Dendritic cell treated with granulocyte-macrophage colony-stimulating factor and Interleukin-4, amounts not matched to agents 40 ng/mL and 50 ng/mL, for 4 days (primary cell): ENCODE measurements around the gene EYA3.
"Not testable (repeated sequence)": the region's sequence is repeated elsewhere in the genome, so short reads cannot be mapped to it uniquely, and the experiment has no call there.

Source experiments
- H3K27ac Mint-ChIP-seq: one replicate; pipeline ENCODE4 v1.8.0; 2022; ENCODE audit warnings: mild to moderate bottlenecking, mixed read lengths
- H3K27me3 Mint-ChIP-seq: one replicate; pipeline ENCODE4 v1.8.0; 2022; ENCODE audit warnings: mild to moderate bottlenecking, mixed read lengths
- H3K36me3 Mint-ChIP-seq: one replicate; pipeline ENCODE4 v1.8.0; 2022; ENCODE audit warnings: low read depth, mixed read lengths
- H3K4me1 Mint-ChIP-seq: one replicate; pipeline ENCODE4 v1.8.0; 2022; ENCODE audit warnings: low read depth, mixed read lengths
- H3K4me3 Mint-ChIP-seq: one replicate; pipeline ENCODE4 v1.8.0; 2022; ENCODE audit warnings: mild to moderate bottlenecking, moderate library complexity, mixed read lengths
- H3K9me3 Mint-ChIP-seq: one replicate; pipeline ENCODE4 v1.8.0; 2022; ENCODE audit warnings: mixed read lengths
- intact Hi-C: fragments of 100-400 bp; cut with micrococcal nuclease; formaldehyde crosslinking; loops from one replicate; pipeline ENCODE4 v1.15.0; 2022

Gene EYA3

DNA sequence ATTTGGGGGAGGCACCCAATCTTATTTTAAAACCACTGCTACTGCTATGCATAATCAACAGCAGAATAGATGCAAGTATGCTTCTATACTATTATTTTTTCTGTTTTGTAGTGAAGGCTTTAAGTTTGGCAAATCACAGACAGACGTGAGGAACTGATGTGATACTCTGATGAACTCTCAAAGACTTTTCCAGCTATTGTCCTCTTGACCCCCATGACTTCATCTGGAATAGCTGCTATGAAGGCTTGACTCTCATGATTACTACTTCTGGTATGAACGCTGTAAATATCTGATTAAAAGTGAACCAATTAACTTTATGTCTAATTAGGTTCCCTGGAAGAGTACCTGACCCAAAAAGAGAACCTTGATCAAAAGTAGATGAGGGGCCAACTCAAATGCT lies 49.1 kb downstream of the EYA3 start:
- intact Hi-C loops: no loop called here
- Mint-ChIP-seq H3K4me1 (peaks cover 20% of the 10 kb centered on the region), H3K4me3 (no peak overlapping the region), H3K27ac (no peak overlapping the region), H3K36me3 (peaks cover 75% of the 10 kb centered on the region), H3K27me3 (no peaks in the 10 kb centered on the region), H3K9me3 (no peaks in the 10 kb centered on the region)

DNA sequence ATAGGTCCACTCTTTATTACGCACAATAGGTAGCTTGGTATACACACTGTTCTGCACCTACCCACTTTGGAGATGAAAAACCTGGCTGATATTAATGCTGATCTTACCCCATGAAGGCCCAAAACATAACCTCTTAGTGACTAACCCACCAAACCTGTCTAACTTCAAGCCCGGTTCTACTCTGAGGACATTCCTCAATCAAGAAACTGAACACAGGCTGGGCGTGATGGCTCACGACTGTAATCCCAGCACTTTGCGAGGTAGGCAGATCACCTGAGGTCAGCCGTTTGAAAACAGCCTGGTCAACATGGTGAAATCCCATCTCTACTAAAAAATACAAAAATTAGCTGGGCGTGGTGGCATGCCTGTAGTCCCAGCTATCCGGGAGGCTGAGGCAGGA lies 50.5 kb downstream of the EYA3 start:
- Mint-ChIP-seq H3K27ac (no peak overlapping the region), H3K9me3 (no peaks in the 10 kb centered on the region), H3K36me3 (peaks cover 73% of the 10 kb centered on the region), H3K4me1 (peaks cover 20% of the 10 kb centered on the region), H3K27me3 (no peaks in the 10 kb centered on the region), H3K4me3 (no peak overlapping the region)
- intact Hi-C loops: no loop called here

DNA sequence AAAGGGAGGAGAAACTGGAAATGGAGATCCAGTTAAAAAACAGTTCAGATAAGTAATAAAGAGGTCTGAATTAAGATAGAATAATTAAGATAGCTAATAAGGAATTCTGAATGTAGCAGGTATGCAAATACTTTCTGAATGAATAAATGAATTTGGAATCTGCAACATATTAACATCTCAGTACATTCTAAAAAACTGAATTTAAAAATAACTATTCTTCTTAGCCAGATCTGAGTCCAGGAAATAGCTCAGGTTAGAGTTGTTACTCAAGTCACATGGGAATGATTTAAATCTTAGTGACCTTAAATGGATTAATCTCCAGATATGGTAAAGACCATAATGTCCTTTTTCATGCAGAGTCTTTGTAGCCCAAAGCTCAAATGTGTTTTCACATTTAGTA lies 51.2 kb downstream of the EYA3 start:
- no peaks in the 10 kb centered on the region for H3K9me3 Mint-ChIP-seq
- peaks cover 20% of the 10 kb centered on the region for H3K4me1 Mint-ChIP-seq
- no peaks in the 10 kb centered on the region for H3K27me3 Mint-ChIP-seq
- H3K27ac Mint-ChIP-seq: peak overlapping the region; percentile 64
- intact Hi-C loops: no loop called here
- no peak overlapping the region for H3K4me3 Mint-ChIP-seq
- H3K36me3 Mint-ChIP-seq: peaks cover 65% of the 10 kb centered on the region

DNA sequence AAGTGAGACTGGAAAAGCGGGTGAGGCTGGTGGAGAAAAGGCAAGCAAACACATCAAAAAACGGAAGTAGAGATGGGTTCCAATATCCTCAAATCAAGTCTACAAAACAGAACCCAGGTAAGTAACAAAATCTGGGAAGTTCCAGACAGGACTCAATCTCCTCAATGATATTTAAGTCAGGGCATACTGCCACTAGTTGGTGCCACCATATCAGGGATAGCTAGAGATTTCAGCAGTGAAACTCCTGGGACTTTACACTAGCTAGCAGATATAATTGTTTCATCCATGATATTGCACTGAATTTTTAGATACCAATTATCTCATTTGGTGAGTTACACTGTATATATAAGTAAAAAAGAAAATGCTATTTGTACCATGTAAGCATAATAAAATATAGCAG lies 52.0 kb downstream of the EYA3 start:
- no peak overlapping the region for H3K4me3 Mint-ChIP-seq
- intact Hi-C loops: no loop called here

DNA sequence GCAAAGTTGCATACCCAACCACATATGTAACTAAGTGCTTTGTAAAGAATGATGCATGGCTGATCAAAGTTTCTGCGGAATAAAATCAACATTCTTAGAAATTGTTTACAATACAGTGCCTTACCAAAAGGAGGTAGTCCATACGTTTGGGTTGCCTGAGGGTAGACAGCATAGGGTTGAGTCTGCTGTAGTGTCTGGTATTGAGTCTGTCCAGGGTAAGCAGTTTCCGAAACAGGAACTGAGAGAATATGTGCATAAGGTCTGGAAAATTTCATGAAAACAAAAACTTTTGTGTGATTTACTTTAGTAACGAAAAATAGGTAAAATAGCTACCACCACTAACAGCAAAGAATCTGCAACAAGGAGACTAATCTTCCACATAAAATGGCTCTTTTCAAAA lies 53.0 kb downstream of the EYA3 start:
- Mint-ChIP-seq H3K27me3 (no peaks in the 10 kb centered on the region), H3K36me3 (peaks cover 57% of the 10 kb centered on the region)

More for the DNA sequence above, 52.0 kb downstream of the EYA3 start:
- Mint-ChIP-seq H3K36me3 (peaks cover 64% of the 10 kb centered on the region), H3K9me3 (no peaks in the 10 kb centered on the region), H3K27ac (peak overlapping the region; percentile 64), H3K27me3 (no peaks in the 10 kb centered on the region), H3K4me1 (peaks cover 20% of the 10 kb centered on the region)

DNA sequence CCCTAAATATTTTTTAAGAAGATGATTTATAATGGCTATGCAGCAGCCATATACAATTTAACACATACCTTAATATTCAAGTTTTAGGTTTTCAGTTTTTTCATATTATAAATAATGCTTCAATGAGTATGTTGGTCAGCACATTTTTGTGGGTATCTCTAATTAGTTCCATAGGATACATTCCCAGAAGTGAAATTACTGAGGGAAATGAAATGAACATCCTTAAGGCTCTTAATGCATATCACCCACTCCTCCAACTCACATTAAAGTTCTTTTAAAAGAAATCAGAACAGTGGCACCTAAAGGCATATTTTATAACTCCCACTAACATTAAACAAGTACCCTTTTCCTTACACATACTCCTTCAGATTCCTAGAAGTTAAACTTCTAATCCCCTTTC lies 56.1 kb downstream of the EYA3 start:
- peaks cover 39% of the 10 kb centered on the region for H3K36me3 Mint-ChIP-seq
- intact Hi-C loops: no loop called here
- H3K4me3 Mint-ChIP-seq: no peak overlapping the region
- H3K9me3 Mint-ChIP-seq: no peaks in the 10 kb centered on the region
- no peaks in the 10 kb centered on the region for H3K27me3 Mint-ChIP-seq
- H3K27ac Mint-ChIP-seq: no peak overlapping the region
- H3K4me1 Mint-ChIP-seq: peaks cover 20% of the 10 kb centered on the region

More for the DNA sequence above, 53.0 kb downstream of the EYA3 start:
- peaks cover 20% of the 10 kb centered on the region for H3K4me1 Mint-ChIP-seq
- no peak overlapping the region for H3K4me3 Mint-ChIP-seq
- no peak overlapping the region for H3K27ac Mint-ChIP-seq
- no peaks in the 10 kb centered on the region for H3K9me3 Mint-ChIP-seq
- intact Hi-C loops: no loop called here

DNA sequence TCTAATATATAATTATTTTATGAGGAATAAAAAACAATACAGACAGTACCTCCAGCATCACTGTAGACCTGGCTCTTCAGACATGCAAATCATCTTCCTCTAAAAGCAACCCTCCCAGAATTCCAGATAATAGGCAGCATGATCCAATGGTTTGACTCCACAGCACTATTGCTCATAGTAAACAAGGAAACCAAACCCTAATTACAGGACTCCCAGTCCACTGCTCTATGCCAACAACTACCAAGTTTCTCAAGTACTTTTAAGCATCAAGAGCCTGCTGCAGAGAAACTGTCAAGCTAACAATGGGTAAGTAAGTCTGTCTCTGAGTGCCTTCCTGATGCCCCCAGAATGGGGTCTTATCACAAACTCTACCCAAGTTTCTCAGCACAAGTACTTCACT lies 57.2 kb downstream of the EYA3 start:
- intact Hi-C loops: no loop called here
- H3K4me1 Mint-ChIP-seq: peaks cover 14% of the 10 kb centered on the region

DNA sequence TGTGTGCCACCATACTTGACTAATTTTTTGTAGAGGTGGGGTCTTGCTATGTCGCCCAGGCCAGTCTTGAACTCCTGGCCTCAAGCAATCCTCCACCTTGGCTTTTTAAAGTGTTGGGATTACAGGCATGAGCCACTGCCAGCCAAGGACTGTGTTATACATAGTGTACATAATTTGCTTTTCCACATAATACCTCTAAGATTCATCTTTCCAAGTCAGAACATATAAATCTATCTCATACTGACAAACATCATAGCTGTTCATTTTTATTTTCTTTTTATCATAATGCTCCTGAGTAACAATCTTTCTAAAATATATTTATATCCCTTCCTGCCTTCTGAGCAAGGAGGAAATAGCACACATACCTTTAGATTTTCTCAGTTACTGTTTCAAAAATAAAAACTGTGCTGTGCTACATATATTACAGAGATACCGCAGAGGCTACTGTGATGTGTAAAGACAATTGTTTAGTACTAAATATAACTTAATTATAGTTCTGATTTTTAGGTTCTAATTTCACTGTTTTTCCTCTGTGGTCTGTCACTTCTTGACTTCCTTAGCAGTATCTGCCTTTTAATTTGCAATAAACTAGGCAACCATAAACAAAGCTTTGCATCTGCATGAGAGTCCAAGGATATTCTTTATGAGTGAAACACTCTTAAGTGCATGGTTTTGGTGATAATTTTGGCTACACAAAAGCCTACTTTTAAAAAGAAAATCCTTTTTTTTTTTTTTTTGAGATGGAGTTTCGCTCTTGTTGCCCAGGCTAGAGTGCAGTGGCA lies 59.3 kb downstream of the EYA3 start:
- H3K4me3 Mint-ChIP-seq: no peak overlapping the region
- H3K27me3 Mint-ChIP-seq: no peaks in the 10 kb centered on the region
- H3K27ac Mint-ChIP-seq: no peak overlapping the region
- H3K36me3 Mint-ChIP-seq: peaks cover 58% of the 10 kb centered on the region
- H3K9me3 Mint-ChIP-seq: no peaks in the 10 kb centered on the region
- H3K4me1 Mint-ChIP-seq: no peaks in the 10 kb centered on the region
- intact Hi-C loops: no loop called here

More for the DNA sequence above, 57.2 kb downstream of the EYA3 start:
- Mint-ChIP-seq H3K36me3 (peaks cover 43% of the 10 kb centered on the region), H3K9me3 (no peaks in the 10 kb centered on the region), H3K27me3 (no peaks in the 10 kb centered on the region), H3K4me3 (no peak overlapping the region), H3K27ac (no peak overlapping the region)

DNA sequence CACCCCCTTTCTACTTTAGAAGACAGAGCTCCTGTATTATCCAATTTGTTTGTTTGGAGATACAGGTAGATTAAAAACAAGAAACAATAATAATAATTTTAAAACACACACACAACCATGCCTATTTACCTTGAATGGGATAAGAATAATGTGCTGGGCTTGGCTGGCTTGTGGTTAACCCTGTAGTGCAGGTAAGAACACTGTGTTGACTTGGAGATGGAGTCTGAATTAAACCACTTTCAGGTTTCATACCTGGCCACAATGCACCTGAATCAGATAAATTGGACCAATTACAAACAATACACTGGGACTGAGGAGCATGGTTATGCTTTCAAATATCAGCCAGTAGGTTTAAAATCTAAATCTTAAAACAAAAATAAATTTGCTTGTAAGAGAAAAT lies 60.8 kb downstream of the EYA3 start:
- Mint-ChIP-seq H3K27ac (no peak overlapping the region), H3K36me3 (peaks cover 65% of the 10 kb centered on the region), H3K4me1 (no peaks in the 10 kb centered on the region), H3K4me3 (no peak overlapping the region), H3K27me3 (no peaks in the 10 kb centered on the region), H3K9me3 (no peaks in the 10 kb centered on the region)
- intact Hi-C loops: no loop called here

DNA sequence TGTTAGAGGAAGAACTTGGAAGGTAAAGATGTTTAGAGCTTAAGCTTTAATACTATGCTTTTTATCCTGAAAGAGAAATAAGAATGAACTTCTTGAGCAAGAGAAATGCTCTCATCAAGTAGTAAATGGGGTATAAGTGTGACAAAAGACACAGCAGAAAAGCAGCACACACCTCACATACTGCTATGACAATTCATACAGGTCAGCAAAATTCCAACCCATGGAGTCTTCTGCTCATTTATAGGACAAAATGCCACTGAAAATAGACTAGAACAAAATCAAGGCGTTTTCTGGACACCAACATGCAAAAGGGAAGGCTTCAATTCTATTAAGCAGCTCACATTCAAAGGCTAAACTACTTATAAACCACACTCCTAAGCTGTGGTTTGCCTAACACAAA lies 61.2 kb downstream of the EYA3 start:
- Mint-ChIP-seq H3K4me1 (no peaks in the 10 kb centered on the region), H3K27me3 (no peaks in the 10 kb centered on the region), H3K4me3 (no peak overlapping the region), H3K27ac (no peak overlapping the region), H3K9me3 (no peaks in the 10 kb centered on the region), H3K36me3 (peaks cover 69% of the 10 kb centered on the region)
- intact Hi-C loops: no loop called here

DNA sequence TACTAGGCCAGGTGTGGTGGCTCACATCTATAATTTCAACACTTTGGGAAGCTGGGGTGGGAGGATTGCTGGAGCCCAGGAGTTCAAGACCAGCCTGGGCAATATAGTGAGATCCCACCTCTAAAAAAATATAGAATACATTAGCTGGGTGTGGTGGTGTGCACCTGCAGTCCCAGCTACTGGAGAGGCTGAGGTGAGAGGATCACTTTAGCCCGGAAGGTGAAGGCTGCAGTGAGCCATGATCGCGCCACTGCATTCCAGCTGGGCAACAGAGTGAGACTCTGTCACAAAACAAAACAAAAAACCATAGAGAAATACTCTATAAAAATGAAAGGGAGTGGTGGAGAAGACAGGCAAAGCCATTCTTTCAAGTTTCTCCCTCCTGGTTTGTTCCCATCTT lies 62.1 kb downstream of the EYA3 start:
- Mint-ChIP-seq H3K9me3 (no peaks in the 10 kb centered on the region), H3K27me3 (no peaks in the 10 kb centered on the region), H3K36me3 (peaks cover 68% of the 10 kb centered on the region), H3K4me1 (no peaks in the 10 kb centered on the region), H3K4me3 (no peak overlapping the region), H3K27ac (no peak overlapping the region)
- intact Hi-C loops: no loop called here

DNA sequence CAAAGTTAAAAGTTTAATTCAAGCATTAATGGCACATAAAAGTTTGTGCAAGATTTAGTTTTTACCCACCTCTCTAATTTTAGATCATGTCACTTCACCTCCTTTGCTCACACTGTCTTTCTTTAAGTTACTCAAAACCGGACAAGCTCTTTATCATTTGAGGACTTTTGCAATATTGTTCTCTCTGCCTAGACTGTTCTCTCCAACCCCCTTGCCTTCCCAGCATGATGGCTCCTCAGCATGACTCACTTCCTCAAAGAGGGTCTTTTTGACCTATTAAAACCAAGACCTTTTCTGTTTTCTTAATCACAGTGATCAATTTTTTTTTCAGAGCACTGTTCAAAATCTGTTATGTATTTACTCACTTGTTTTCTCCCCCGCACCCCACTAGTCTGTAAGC lies 67.3 kb downstream of the EYA3 start:
- H3K4me1 Mint-ChIP-seq: no peaks in the 10 kb centered on the region
- intact Hi-C loops: no loop called here
- H3K4me3 Mint-ChIP-seq: no peak overlapping the region
- H3K27ac Mint-ChIP-seq: no peak overlapping the region
- peaks cover 7% of the 10 kb centered on the region for H3K9me3 Mint-ChIP-seq
- peaks cover 84% of the 10 kb centered on the region for H3K36me3 Mint-ChIP-seq
- no peaks in the 10 kb centered on the region for H3K27me3 Mint-ChIP-seq

DNA sequence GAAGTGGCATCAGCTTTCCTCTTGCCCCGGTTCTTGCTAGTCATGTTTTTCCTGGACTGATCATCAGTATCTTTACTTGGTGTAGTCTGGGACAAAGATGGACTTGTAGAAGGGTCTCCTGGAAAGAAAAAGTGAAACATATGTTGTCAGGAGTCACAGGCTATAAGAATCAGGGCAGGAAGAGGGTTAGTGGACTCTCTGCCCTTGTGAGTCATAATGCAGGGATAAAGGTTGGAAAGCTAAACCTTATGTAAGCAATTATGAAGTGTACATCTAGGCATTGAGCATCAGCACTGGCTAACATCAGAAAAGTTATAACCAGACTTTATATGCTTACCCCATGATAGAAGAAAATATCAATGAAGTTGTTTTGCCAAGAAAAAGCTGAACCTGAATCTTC lies 77.4 kb downstream of the EYA3 start:
- Mint-ChIP-seq H3K9me3 (no peaks in the 10 kb centered on the region), H3K36me3 (peaks cover 89% of the 10 kb centered on the region), H3K27ac (no peak overlapping the region), H3K4me3 (no peak overlapping the region), H3K27me3 (no peaks in the 10 kb centered on the region), H3K4me1 (no peaks in the 10 kb centered on the region)
- intact Hi-C loops: no loop called here

DNA sequence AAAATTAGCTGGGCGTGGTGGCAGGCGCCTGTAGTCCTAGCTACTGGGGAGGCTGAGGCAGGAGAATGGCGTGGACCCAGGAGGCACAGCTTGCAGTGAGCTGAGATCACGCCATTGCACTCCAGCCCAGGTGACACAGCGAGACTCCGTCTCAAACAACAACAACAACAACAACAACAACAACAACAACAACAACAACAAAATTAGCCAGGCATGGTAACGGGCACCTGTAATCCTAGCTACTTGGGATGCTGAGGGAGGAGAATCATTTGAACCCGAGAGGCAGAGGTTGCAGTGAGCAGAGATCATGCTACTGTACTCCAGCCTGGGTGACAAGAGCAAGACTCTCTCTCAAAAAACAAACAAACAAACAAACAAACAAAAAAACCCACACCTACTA lies 85.3 kb downstream of the EYA3 start:
- H3K9me3 Mint-ChIP-seq, H3K27me3 Mint-ChIP-seq, H3K27ac Mint-ChIP-seq, intact Hi-C loops, H3K4me1 Mint-ChIP-seq, H3K4me3 Mint-ChIP-seq: not testable (repeated sequence)
- peaks cover 96% of the 10 kb centered on the region for H3K36me3 Mint-ChIP-seq

DNA sequence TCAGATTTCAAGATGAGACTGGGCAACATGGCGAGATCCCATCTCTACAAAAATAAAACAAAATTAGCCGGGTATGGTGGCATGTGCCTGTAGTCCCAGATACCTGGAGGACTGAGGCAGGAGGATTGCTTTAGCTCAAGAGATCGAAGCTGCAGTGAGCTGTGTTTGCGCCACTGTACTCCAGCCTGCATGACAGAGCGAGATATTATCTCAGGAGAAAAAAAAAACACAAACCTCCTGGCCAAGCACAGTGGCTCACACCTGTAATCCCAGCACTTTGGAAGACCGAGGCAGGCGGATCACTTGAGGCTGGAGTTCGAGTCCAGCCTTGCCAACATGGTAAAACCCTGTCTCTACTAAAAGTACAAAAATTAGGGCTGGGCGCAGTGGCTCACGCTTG lies 85.8 kb downstream of the EYA3 start:
- Mint-ChIP-seq H3K4me3 (no peak overlapping the region), H3K27me3 (no peaks in the 10 kb centered on the region), H3K9me3 (no peaks in the 10 kb centered on the region), H3K36me3 (peaks cover 98% of the 10 kb centered on the region), H3K27ac (no peak overlapping the region), H3K4me1 (no peaks in the 10 kb centered on the region)
- intact Hi-C loops: no loop called here
